HG03066 (cell line): ENCODE measurements around the gene EDAR.

Experiments
- ATAC-seq: cut with Tn5 transposase; IDR thresholded peaks from one replicate; pipeline ENCODE4 v1.9.1; 2021; ENCODE audit warnings: low read depth; ENCODE audit not compliant: unreplicated experiment

The EDAR gene

GRCh38 chr2:109005686-109006204 lies 16.7 kb upstream of the EDAR start:
- no peak for ATAC-seq

DNA sequence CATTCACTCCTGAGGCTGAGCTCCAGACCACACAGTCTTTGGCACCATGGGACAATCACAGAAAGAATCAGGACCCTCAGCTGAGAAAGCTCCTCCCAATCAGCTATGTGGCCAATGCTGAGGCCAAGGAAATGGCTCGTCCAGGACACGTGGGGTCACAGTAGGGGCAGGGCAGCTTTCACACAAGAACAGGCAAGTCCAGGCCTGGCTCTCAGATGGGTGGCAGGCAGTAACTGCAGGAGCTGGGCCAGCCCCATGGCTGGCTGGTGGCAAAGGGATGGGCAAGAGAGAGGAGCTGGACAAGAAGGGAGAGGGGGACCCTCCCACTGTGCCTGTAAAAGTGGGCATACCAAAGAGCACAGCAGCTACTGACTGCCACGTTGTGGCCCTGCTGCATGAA lies 12.2 kb upstream of the EDAR start:
- no peak for ATAC-seq

- ATAC-seq = no peak
These were observed 11.7 kb upstream of the EDAR start for GRCh38 chr2:109000738-109001137.

GRCh38 chr2:108998911-108999310 lies 9.9 kb upstream of the EDAR start:
- ATAC-seq = no peak

DNA sequence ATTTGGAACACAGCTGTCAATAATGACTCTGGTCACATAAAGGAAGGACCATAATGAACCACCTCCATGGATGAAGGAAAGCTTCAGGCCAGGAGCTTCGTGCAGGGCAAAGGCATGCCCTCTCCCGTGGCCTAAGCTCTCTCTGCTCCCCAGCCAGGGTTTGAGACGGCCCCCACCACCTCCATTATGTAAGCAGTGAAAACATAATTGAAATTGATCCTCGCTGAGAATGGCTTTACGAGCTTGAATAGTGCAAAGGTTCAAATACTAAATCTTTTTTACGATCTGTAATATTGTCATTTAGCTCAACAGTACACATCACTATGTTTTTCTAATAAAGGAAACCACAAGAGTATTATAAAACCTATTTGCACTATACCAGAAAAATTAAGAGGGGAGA lies 5.2 kb upstream of the EDAR start:
- ATAC-seq = no peak

DNA sequence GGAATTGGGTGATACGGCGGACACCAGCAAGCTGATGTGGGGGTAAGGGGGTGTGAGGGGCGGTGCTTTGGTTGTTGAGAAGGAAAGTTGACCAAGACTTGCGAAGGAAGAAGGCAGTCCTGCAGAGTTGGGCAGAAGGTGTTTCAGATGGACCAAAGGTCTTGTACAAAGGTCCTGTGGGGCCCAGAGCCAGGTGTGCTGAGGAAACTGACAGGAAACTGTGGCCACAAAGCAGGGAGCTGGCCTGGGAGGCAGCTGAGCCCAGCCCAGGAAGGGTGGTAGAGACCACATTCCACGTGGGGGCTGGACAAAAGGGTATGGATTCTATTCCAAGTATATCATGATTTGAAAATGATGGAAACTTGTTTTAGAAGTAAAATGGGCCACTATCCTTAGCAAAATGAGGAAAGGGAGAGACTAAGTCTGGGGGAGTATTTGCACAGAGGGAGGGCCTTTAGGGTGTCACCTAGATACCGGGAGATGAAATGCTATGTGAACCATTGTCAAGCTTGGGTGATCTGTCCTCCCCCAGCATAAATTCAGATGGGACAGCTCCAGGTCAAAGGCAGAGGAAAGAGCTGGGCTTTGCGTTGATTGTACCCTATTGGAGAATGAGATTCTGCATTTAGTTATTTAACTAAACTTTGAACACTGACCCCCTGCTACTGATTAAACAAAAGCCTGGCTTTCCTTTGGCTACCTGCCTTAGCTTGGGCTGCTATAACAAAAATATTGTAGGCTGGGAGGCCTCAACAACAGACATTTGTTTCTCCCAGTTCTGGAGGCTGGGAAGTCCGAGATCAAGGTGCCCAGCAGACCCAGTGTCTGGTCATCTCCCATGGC lies 4.3 kb upstream of the EDAR start:
- no peak for ATAC-seq

DNA sequence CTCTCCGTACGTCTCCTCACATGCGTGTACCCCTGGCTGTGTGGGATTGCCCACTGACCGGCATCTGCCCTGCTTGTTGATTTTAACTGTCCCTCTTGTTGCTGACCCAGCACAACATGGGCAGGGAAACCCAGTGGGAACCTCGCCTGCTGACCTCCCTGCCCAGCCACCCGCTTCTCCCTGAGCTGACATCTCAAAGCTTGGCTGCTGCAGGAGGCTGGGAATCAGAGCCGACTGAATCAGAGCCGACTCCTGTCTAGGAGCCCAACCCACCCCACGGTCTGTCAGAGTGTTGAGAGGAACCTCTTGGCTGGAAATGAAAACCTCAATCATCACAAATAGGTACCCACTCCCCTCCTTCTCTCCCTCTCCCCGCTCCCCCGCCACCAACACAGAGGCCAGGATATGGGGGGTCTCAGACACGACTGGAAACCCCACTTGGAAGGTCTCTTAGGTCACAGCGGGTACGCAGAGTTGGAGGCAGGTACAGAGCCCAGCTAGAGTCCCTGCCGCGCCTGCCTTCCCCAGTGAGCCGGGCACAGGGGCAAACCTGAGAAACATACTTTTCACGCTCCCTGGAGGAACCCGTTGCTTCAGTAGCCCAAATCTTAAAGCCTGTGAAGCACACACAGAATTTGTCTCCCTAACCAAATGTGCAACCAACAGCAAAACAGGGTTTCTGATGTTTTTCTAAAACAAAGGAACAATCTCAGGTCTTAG lies 784 bp downstream of the EDAR start:
- no peak for ATAC-seq

DNA sequence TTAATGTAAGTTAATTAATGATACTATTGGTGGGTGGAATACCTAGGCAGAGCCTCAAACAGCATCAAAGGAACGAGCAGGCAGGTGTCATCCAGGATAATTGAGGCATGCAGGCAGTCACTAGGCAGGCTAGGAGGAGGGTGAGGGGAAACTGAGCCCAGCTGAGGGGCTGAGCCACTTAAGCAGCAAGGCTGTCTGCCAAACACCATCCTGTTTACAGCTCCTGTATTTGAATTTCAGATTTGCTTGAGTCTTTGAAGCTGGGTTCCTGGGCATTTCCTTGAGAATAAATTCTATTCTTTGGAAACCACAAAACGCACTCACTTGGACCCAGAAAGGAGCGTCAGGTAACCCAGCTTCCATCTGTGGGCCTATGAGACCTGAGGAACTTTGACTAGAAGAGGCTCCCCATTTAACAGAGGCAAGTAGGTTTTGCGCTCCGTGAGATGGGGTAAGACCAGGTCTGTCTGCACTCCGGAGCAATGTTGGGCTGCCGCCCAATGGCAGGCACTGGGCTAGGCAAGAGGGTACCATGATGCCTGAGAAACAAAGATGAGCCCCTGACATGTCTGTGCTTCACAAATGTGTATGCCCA lies 2.0 kb downstream of the EDAR start:
- no peak for ATAC-seq

- ATAC-seq = no peak
These were observed 5.4 kb downstream of the EDAR start for GRCh38 chr2:108983610-108984009.

- ATAC-seq = no peak
These were observed 6.0 kb downstream of the EDAR start for GRCh38 chr2:108983061-108983460.

DNA sequence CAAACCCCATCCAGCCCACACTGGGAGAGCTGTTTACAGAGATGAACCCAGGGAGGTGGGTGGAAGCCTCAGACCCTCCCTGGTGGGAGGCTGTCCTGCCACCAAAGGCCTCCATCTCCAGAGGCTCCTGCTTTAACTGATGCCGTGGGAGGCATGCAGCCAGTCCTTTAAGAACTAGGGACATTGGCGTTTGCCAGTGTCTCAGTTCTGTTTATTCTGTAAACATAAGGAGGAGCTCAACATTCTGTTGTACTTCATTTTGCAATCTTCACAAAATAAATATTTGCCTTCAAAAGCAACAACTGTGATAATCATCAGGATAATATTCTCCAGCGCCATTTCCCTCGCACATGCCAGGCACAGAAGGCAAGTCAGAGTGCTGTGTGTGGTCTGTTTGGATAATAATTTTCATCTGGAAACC lies 6.8 kb downstream of the EDAR start:
- no peak for ATAC-seq

GRCh38 chr2:108981846-108982245 lies 7.2 kb downstream of the EDAR start:
- no peak for ATAC-seq

GRCh38 chr2:108980076-108980475 lies 8.9 kb downstream of the EDAR start:
- ATAC-seq = no peak

GRCh38 chr2:108979461-108979860 lies 9.6 kb downstream of the EDAR start:
- ATAC-seq = no peak

GRCh38 chr2:108978709-108979111 lies 10.3 kb downstream of the EDAR start:
- ATAC-seq = no peak

DNA sequence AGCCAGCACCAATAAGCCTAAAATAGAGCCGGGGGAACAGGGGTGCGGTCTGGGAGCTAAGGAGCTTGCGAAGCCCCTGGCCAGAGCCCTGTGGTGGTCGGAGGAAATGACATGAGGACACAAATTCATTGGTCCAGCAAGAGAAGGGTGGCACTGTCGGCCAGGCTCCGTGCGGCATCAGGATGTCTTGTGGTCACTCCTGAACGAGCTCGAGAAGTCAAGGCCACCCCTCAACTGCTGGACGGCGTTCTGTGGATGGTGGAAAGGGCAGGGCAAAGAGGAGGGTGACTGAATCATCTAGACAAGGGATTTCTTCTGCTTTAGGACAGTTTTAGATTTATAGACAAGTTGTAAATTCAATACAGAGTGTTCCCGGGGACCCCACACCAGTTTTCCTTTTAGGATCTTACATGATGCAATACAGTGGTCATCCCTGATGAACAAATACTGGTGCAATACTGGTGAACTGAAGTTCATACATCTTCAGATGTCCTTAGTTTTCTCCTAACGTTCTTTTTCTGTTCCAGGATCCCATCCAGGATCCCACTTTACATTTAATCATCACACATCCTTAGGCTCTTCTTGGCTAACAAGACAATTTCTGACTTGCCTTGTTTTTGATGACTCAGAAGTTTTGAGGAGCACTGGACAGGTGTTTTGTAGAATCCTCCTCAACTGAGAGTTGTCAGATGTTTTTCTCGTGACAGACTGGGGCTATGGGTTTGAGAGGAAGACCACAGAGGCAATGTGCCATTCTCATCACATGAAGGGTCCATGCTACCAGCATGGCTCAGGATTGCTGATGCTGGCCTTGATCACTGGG lies 13.2 kb downstream of the EDAR start:
- no peak for ATAC-seq

DNA sequence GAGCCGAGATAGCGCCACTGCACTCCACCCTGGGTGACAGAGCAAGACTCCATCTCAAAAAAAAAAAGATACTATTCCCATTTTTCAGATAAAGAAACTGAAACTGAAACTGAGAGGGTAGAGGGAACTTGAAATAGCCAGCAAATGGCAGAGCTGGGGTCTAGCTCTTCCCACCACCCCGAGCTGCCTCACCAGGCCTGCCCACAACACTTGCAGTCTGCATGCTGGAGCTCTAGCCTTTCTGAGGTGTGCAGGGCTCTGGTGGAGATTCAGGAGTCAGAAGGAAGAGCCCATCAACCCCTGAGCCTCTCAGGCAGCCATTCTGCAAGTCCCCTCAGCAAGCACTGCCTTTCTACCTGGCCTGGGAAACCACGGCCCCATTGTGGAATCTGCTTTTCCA lies 14.3 kb downstream of the EDAR start:
- no peak for ATAC-seq

DNA sequence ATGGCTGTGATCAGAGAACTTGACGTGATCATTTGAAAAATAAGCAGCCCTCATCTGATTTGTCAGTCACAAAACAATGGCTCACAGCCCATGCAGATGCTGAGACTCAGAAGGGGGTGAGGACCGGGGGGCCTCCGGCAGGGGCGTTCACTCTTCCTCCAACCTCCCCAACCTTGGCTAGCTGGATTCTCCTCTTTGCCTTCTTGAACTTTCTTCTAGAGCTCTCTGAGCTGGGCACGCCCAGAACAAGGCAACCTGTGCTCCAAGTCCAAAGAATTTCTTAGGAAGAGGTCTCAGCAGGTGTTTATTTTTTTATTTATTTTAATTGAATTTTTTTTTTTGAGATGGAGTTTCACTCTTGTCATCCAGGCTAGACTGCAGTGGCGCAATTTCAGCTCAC lies 16.4 kb downstream of the EDAR start:
- no peak for ATAC-seq

DNA sequence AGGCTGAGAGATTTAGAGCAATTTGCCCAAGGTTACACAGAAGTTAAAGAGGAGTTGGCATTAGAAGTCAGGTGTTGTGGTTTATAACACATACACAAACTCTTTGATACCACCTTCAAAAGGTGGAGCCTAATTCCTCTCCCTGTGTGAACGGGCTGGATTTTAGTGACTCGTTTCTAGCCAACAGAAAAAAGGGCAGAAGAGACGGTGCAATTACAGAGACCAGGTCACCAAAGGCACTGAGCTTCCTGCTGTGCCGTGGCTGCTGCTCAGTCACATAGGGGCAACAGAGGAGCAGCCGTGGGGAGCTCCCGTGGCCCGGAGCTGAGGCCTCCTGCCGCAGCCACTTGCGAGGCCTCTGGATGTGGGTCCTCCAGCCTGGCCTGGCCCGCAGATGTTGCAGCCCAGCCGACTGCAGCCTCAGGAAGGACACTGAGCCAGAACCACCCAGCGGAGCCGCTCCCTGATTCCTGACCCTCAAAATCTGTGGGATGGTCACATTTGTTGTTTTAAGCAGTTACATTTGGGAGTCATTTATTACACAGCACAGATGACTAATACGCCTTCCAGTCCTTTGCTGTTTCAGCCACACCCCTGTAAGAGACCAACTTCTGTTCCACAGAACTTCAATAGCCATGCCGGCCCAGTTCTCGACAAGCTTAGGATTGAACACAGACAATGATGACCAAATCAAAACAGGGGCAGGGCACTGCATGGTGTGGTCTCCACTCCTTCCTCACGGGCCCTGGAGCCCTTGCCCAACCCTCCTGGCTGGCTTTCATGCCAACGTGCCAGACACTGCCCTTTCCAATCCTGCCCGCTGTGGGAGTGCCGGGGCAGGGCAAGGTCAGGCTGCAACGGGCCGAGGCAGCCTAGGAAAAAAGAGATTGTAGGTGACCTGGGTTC lies 17.1 kb downstream of the EDAR start:
- ATAC-seq = no peak

GRCh38 chr2:108970369-108970768 lies 18.7 kb downstream of the EDAR start:
- ATAC-seq = no peak
